ENCODE data around the gene CADPS2. TPM values are rescaled to one million over a fixed set of nuclear protein-coding genes. Genes with fewer than 3 reads are reported as not detected.

CADPS2 gene
- total and polyA plus RNA-seq, 2 of the 8 experiments (the other 6 are each of a cell fraction or from before 2014, with no cell fraction given), result 8.9 to 22.3 TPM

- Histone ChIP-seq H2BK12ac (ENCODE audit: low read depth, low read length) (no peak overlapping the region), H3K36me3 (ENCODE audit: control insufficient read depth in 2 of 4, insufficient read depth in 4 of 4, low read length in 3 of 4) (no peaks in the 10 kb centered on the region; a peak in 1 of 8 replicates), H3K14ac (ENCODE audit: insufficient read length) (no peak overlapping the region), H2BK120ac (replicated peaks; ENCODE audit: low read depth, low read length) (no peak overlapping the region), H3K4ac (replicated peaks; ENCODE audit: insufficient read length, low read depth, low read length) (no peak overlapping the region), H2BK5ac (ENCODE audit: low read depth, low read length) (no peak overlapping the region), H3K23me2 (ENCODE audit: low read depth, low read length) (no peaks in the 10 kb centered on the region), H3K4me1 (replicated peaks in 1 of 4; ENCODE audit: control insufficient read depth in 3 of 4, insufficient read depth in 4 of 4, low read length in 3 of 4) (peaks cover 0 to 5% (median 3%) of the 10 kb centered on the region in 4 experiments; a peak in 4 of 7 replicates), H4K8ac (ENCODE audit: extremely low read depth, insufficient read depth, low read length) (no peak overlapping the region), H3K18ac (ENCODE audit: extremely low read depth, low read length) (no peak overlapping the region), H2AFZ (ENCODE audit: low read length) (no peak overlapping the region), H3K27me3 (replicated peaks in 1 of 4; ENCODE audit: control insufficient read depth in 3 of 4, extremely low read depth in 1 of 4, insufficient read depth in 3 of 4, low read length in 3 of 4) (no peaks in the 10 kb centered on the region), H4K5ac (ENCODE audit: insufficient read length, low read depth, low read length) (no peak overlapping the region), H3K27ac (ENCODE audit: low read depth, low read length) (no peak overlapping the region), H3K79me2 (ENCODE audit: control insufficient read depth in 1 of 2, insufficient read depth in 2 of 2, low read length in 2 of 2) (no peaks in the 10 kb centered on the region), H3K4me2 (ENCODE audit: insufficient read depth in 1 of 2, low read depth in 2 of 2, low read length in 2 of 2) (no peak overlapping the region), H2AK5ac (ENCODE audit: low read depth, low read length) (no peak overlapping the region), H2BK15ac (ENCODE audit: low read length) (no peak overlapping the region), H3K9me3 (ENCODE audit: insufficient read depth in 2 of 2, low read depth in 1 of 2, low read length in 1 of 2) (no peaks in the 10 kb centered on the region), H3K23ac (ENCODE audit: insufficient read length) (no peak overlapping the region), H3K56ac (replicated peaks; ENCODE audit: insufficient read length, low read depth, low read length) (no peak overlapping the region), H4K91ac (replicated peaks; ENCODE audit: insufficient read length, low read length) (no peak overlapping the region), H3K79me1 (ENCODE audit: low read depth, low read length) (no peaks in the 10 kb centered on the region), H2BK20ac (ENCODE audit: low read length) (no peak overlapping the region), H3K9ac (replicated peaks in 1 of 4; ENCODE audit: extremely low read depth in 1 of 4, low read depth in 3 of 4, low read length in 3 of 4) (no peak overlapping the region), H3K4me3 (ENCODE audit: extremely low read depth in 1 of 4, insufficient read depth in 2 of 4, low read depth in 3 of 4, low read length in 4 of 4) (no peak overlapping the region), H4K20me1 (replicated peaks in 1 of 2; ENCODE audit: control insufficient read depth in 1 of 2, insufficient read depth in 2 of 2, low read length in 2 of 2) (no peaks in the 10 kb centered on the region)
- WGBS, 2 experiments (ENCODE audit: extremely low coverage in 1 of 2, insufficient coverage in 1 of 2, insufficient read length in 1 of 2, insufficient replicate concordance in 2 of 2, low coverage in 1 of 2, low lambda C conversion rate in 2 of 2, missing lambda C conversion rate in 1 of 2), result 83% methylated on average over 7 of the region's 7 CpGs; no CpG with 5 or more reads in 1 of the 2 experiments
- ChIA-PET CTCF (ENCODE audit: partially characterized antibody) (interaction anchor here (1.0 to 1.5 kb wide), 3 partner anchors 9 to 14 kb away, joined by 3 to 6 read pairs (median 4); no protein-coding TSS in a partner anchor), POLR2A (ENCODE audit: partially characterized antibody) (no interaction called here)
- no peak for FAIRE-seq
- DNase-seq (ENCODE audit: low read depth in 1 of 2, low spot score in 2 of 2), result no peak
- TF ChIP-seq ATF2 (IDR thresholded peaks at IDR 0.05; ENCODE audit: low read length) (no peak), SP4 (IDR thresholded peaks at IDR 0.05; ENCODE audit: low read length) (no peak)
Measured at GRCh38 chr7:122343601-122344302, 542.5 kb downstream of the CADPS2 start.

Data from H1 (cell line).